Kidney (tissue), 14 donors: ENCODE data around the gene CYP24A1. TPM values are rescaled to one million over a fixed set of nuclear protein-coding genes. Genes with fewer than 3 reads are reported as not detected.

Source experiments
- DNase-seq, 5 donors: peaks; one replicate each; pipeline ENCODE4 v3.0.0-alpha.2; 2013 to 2020
- FAIRE-seq: peaks from 2 replicates; lab custom pipeline; 2012; peaks lifted over from hg19 to GRCh38; lab: Jason Lieb, UNC
- H3K27ac ChIP-seq, 2 donors: one replicate each; pipeline ENCODE4 v1.7.0; 2013; ENCODE audit warnings: low read depth in 2 of 2, low read length in 2 of 2, inconsistent platforms in 1 of 2
- H3K27me3 ChIP-seq: one replicate; pipeline ENCODE4 v1.7.1; 2013; ENCODE audit warnings: low read length, inconsistent platforms; ENCODE audit not compliant: control insufficient read depth, insufficient read depth
- H3K36me3 ChIP-seq, 3 donors: one replicate each; pipeline versions ENCODE4 v1.7.0 to v1.7.1; 2013; ENCODE audit warnings: low read length in 3 of 3, control low read depth in 1 of 3, inconsistent platforms in 1 of 3; ENCODE audit not compliant: insufficient read depth in 3 of 3, control insufficient read depth in 2 of 3
- H3K4me1 ChIP-seq, 3 donors: one replicate each; pipeline versions ENCODE4 v1.7.0 to v1.7.1; 2013; ENCODE audit warnings: low read length in 3 of 3, inconsistent platforms in 1 of 3, low read depth in 1 of 3; ENCODE audit not compliant: control insufficient read depth in 2 of 3, insufficient read depth in 2 of 3
- H3K4me3 ChIP-seq, 3 donors: one replicate each; pipeline versions ENCODE4 v1.7.0 to v1.8.1; 2013; ENCODE audit warnings: low read length in 3 of 3, control low read depth in 1 of 3, inconsistent platforms in 1 of 3
- H3K9ac ChIP-seq, 3 donors: one replicate each; pipeline versions ENCODE4 v1.7.0 to v1.7.1; 2013; ENCODE audit warnings: low read length in 3 of 3, control low read depth in 1 of 3, inconsistent platforms in 1 of 3
- H3K9me3 ChIP-seq, 3 donors: one replicate each; pipeline versions ENCODE4 v1.7.0 to v1.7.1; 2013; ENCODE audit warnings: low read length in 3 of 3, control low read depth in 1 of 3, inconsistent platforms in 1 of 3; ENCODE audit not compliant: control insufficient read depth in 2 of 3, insufficient read depth in 1 of 3
- intact Hi-C: fragments of 100-400 bp; cut with DNase I; formaldehyde crosslinking; loops from one replicate; pipeline ENCODE4 v1.11.1; 2022
- polyA plus RNA-seq: library from polyadenylated mRNA; stranded (reverse); fragments of 350-450 nt; fragmentation: Illumina TruSeq; extraction: RNeasy Lipid Tissue Mini Kit (QIAGEN cat#74804); gene quantifications from one replicate; pipeline ENCODE4 v1.2.3, GENCODE V29; 2014; ENCODE audit warnings: low read depth, low replicate concordance; ENCODE audit not compliant: insufficient read depth
- total RNA-seq: library from RNA; stranded (reverse); fragmentation: NEBNext Ultra II Directional; extraction: Animal tissue kit (Norgen Biotek cat#: 25700); gene quantifications from one replicate; pipeline ENCODE4 v1.2.1, GENCODE V29; 2021
- TF ChIP-seq, protein P1 (sequence below): IDR thresholded peaks from 3 replicates; pipeline ENCODE4 v1.5.1; 2012; ENCODE audit warnings: mild to moderate bottlenecking, moderate library complexity, borderline replicate concordance; ENCODE audit not compliant: insufficient read depth; ENCODE audit errors: extremely low read depth
- donor health status: control.
- donor health status: control.
- donor health status: control.
- donor health status: control.
- donor health status: control.
- donor health status: DM: yes; HTN: yes; CAD: no.
- donor health status: Normal renal cell carcinoma (clear cell type).

CYP24A1 gene
- total and polyA plus RNA-seq, 2 donors from 2014 or later: 15.4 to 39.0 TPM

- Histone ChIP-seq H3K9me3 (no peaks in the 10 kb centered on the region), H3K27ac (no peak overlapping the region), H3K4me3 (no peak overlapping the region), H3K9ac (no peak overlapping the region), H3K27me3 (peaks cover 8% of the 10 kb centered on the region), H3K4me1 (no peaks in the 10 kb centered on the region), H3K36me3 (no peaks in the 10 kb centered on the region)
- no peak for FAIRE-seq
- no peak for DNase-seq
- TF ChIP-seq, protein P1, sequence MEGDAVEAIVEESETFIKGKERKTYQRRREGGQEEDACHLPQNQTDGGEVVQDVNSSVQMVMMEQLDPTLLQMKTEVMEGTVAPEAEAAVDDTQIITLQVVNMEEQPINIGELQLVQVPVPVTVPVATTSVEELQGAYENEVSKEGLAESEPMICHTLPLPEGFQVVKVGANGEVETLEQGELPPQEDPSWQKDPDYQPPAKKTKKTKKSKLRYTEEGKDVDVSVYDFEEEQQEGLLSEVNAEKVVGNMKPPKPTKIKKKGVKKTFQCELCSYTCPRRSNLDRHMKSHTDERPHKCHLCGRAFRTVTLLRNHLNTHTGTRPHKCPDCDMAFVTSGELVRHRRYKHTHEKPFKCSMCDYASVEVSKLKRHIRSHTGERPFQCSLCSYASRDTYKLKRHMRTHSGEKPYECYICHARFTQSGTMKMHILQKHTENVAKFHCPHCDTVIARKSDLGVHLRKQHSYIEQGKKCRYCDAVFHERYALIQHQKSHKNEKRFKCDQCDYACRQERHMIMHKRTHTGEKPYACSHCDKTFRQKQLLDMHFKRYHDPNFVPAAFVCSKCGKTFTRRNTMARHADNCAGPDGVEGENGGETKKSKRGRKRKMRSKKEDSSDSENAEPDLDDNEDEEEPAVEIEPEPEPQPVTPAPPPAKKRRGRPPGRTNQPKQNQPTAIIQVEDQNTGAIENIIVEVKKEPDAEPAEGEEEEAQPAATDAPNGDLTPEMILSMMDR: no peak
- intact Hi-C loops: no loop called here
These were observed 8.8 kb downstream of the CYP24A1 start for GRCh38 chr20:54165014-54165413.

DNA sequence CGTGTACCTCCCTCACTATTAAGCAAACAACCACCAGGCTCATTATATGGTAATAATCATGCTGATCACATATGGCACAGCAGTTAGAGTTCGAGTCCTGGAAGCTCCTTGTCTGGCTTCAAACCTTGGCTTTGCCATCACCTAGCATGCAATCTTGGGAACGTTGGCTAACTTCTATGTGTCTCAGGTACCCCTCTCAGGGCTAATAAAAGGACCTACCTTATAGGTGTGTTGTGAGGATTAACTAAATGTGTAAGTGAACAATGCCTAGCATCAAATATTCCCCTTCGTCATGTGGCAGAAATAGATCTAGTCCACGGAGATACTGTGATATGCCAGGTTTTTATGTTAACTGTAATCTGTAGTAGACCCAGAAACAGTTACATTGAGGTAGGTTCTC is 10.4 kb downstream of the CYP24A1 start:
- intact Hi-C loops: no loop called here
- TF ChIP-seq, protein P1: no peak
- no peak for FAIRE-seq
- no peak for DNase-seq
- no peak overlapping the region for H3K4me3 ChIP-seq
- no peaks in the 10 kb centered on the region for H3K4me1 ChIP-seq
- H3K9ac ChIP-seq: no peak overlapping the region
- H3K36me3 ChIP-seq: no peaks in the 10 kb centered on the region
- H3K9me3 ChIP-seq: no peaks in the 10 kb centered on the region
- no peaks in the 10 kb centered on the region for H3K27me3 ChIP-seq
- H3K27ac ChIP-seq: no peak overlapping the region

DNA sequence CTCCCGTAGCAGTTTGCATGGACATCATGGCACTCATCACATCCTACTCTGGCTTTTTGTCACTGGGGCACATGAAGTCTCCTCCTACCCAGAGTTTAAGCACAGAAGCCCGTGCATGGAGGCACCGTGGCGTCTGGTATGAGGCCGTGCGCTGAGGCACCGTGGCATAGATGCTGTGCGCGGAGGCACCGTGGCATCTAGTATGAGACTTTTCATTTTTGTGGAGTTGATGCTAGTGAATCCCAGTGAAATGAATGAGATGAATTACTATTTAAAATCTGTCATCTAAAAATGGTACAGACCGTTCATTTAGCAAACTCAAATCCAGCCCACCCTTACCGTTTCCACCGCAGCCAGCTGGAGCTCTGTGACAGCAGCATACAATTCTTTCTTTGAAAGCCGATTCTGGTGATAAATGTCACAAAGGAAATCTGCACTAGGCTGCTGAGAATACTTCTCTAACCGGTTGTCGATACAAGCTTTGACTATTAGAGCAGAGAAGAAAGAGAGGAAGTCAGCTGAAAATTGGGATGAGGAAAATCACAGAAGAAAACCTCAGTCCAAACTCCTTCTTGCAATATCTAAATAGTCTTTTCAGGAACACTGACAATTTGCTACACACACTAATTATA is 11.3 kb downstream of the CYP24A1 start:
- no peak overlapping the region for H3K9ac ChIP-seq
- intact Hi-C loops: no loop called here
- FAIRE-seq (no peak), DNase-seq (no peak)
- H3K36me3 ChIP-seq: no peaks in the 10 kb centered on the region
- H3K27ac ChIP-seq: no peak overlapping the region
- no peaks in the 10 kb centered on the region for H3K27me3 ChIP-seq
- TF ChIP-seq, protein P1: no peak
- H3K4me1 ChIP-seq: no peaks in the 10 kb centered on the region
- no peak overlapping the region for H3K4me3 ChIP-seq
- H3K9me3 ChIP-seq: no peaks in the 10 kb centered on the region

- TF ChIP-seq, protein P1: no peak
- no peaks in the 10 kb centered on the region for H3K27me3 ChIP-seq
- no peak overlapping the region for H3K27ac ChIP-seq
- DNase-seq (no peak), FAIRE-seq (no peak)
- H3K9ac ChIP-seq: no peak overlapping the region
- H3K9me3 ChIP-seq: no peaks in the 10 kb centered on the region
- intact Hi-C loops: no loop called here
- H3K4me3 ChIP-seq: no peak overlapping the region
- no peaks in the 10 kb centered on the region for H3K36me3 ChIP-seq
- no peaks in the 10 kb centered on the region for H3K4me1 ChIP-seq
These were observed 12.0 kb downstream of the CYP24A1 start for GRCh38 chr20:54161821-54162149.
